Measurements from ENCODE around the gene MTFMT. TPM values are rescaled to one million over a fixed set of nuclear protein-coding genes. Genes with fewer than 3 reads are reported as not detected.

MTFMT gene
- total and polyA plus RNA-seq, 2 of the 13 experiments (the other 11 are each of a cell fraction or from before 2014, with no cell fraction given) = 9.9 to 23.2 TPM

DNA sequence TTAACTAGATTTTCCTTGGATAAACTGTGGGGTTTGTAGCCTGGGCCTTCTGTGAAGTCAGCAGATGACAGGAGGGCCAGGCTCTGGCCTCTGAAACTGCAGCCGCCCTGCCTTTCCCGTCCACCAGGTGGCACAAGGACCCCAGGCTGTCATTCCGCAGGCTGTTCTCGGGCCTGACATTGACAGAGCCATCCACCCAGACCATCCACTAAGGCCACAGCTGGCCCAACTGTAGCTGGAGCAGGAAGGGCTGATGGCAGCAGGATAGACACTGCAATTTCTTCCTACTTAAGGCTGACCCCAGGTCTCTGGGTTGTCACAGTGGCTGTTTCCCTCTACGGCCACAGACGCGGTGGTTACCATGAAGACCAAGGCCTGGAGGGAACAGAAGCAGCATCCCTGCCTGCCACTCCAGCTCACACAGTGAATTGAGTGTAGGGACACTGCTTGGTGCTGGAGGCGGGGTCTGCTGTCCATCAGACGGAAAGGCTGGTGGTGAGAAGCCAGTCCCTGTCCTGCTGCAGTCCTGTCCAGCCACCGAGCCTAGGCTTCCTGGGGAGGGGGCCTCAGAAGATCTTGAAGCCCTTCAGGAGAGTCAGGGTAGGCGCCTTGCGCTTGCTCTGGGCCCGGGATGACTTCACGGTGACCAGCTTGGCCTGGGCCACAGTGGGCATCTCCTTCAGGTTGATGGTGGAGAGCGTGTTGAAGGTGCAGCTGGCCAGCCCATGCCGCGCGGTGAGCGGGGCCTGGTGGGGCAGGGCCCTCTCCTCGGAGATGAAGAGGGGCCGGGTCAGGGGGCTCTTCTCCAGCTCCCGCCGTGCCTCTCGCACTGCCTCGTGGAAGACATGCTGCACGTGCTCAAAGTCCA is 25.1 kb upstream of the MTFMT start (continued):
- TF ChIP-seq, protein P1, sequence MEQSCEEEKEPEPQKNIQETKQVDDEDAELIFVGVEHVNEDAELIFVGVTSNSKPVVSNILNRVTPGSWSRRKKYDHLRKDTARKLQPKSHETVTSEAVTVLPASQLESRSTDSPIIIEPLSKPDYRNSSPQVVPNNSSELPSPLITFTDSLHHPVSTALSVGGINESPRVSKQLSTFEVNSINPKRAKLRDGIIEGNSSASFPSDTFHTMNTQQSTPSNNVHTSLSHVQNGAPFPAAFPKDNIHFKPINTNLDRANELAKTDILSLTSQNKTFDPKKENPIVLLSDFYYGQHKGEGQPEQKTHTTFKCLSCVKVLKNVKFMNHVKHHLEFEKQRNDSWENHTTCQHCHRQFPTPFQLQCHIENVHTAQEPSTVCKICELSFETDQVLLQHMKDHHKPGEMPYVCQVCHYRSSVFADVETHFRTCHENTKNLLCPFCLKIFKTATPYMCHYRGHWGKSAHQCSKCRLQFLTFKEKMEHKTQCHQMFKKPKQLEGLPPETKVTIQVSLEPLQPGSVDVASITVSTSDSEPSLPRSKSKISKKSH (CRISPR knock-in tag; IDR thresholded peaks at IDR 0.05; ENCODE audit: borderline replicate concordance) = no peak
- TF ChIP-seq JUND (CRISPR knock-in tag; IDR thresholded peaks at IDR 0.05) (no peak), ZNF768 (CRISPR knock-in tag; IDR thresholded peaks at IDR 0.05) (peak; percentile 55; the same call in 1 of the 2 replicates), MIXL1 (CRISPR knock-in tag; IDR thresholded peaks at IDR 0.05) (peak; percentile 46; the same call in 1 of the 2 replicates), TCF12 (IDR thresholded peaks at IDR 0.05) (no peak), TCF12 (CRISPR knock-in tag; IDR thresholded peaks at IDR 0.05) (no peak), PATZ1 (CRISPR knock-in tag; IDR thresholded peaks at IDR 0.05) (peak; percentile 24; the same call in 1 of the 2 replicates), ZBTB7B (CRISPR knock-in tag; IDR thresholded peaks at IDR 0.05) (no peak; the same call in 1 of the 2 replicates), PAF1 (CRISPR knock-in tag; IDR thresholded peaks at IDR 0.05) (no peak), ZNF251 (CRISPR knock-in tag; IDR thresholded peaks at IDR 0.05) (no peak), ZNF230 (CRISPR knock-in tag; IDR thresholded peaks at IDR 0.05) (peak; percentile 33; the same call in 1 of the 2 replicates), XBP1 (CRISPR knock-in tag; IDR thresholded peaks at IDR 0.05) (no peak), PCBP2 (optimal IDR thresholded peaks at IDR 0.05; ENCODE audit: low read depth, low read length, poor library complexity, severe bottlenecking) (no peak), ADNP (CRISPR knock-in tag; IDR thresholded peaks at IDR 0.05) (no peak), WIZ (CRISPR knock-in tag; IDR thresholded peaks at IDR 0.05) (no peak), SP5 (CRISPR knock-in tag; IDR thresholded peaks at IDR 0.05; ENCODE audit: borderline replicate concordance, low read depth) (0 out of 2 replicates have a peak, but pooled peaks have one; percentile 34), DR1 (CRISPR knock-in tag; IDR thresholded peaks at IDR 0.05) (no peak), ZSCAN9 (CRISPR knock-in tag; IDR thresholded peaks at IDR 0.05; ENCODE audit: borderline replicate concordance) (peak; percentile 85; the same call in 1 of the 2 replicates), DNMT3B (CRISPR knock-in tag; conservative IDR thresholded peaks at IDR 0.05) (no peak), ZNF773 (CRISPR knock-in tag; IDR thresholded peaks at IDR 0.05; ENCODE audit: borderline replicate concordance) (no peak), HNRNPK (IDR thresholded peaks at IDR 0.05; ENCODE audit: low read depth, low read length, poor library complexity, severe bottlenecking) (no peak), ARNTL (CRISPR knock-in tag; IDR thresholded peaks at IDR 0.05) (no peak), KDM4B (CRISPR knock-in tag; IDR thresholded peaks at IDR 0.05) (no peak), TMF1 (CRISPR knock-in tag; IDR thresholded peaks at IDR 0.05; ENCODE audit: low read depth) (no peak), ZNF274 (CRISPR knock-in tag; IDR thresholded peaks at IDR 0.05) (no peak), TARDBP (CRISPR knock-in tag; IDR thresholded peaks at IDR 0.05) (no peak), ELF1 (CRISPR knock-in tag; IDR thresholded peaks at IDR 0.05) (0 out of 2 replicates have a peak, but pooled peaks have one; percentile 16)
